ENCODE data around the gene RABGAP1. TPM values are rescaled to one million over a fixed set of nuclear protein-coding genes. Genes with fewer than 3 reads are reported as not detected.

Gene RABGAP1
- total and polyA plus RNA-seq, 4 donors: 3.8 to 25.7 (median 10.5) TPM

DNA sequence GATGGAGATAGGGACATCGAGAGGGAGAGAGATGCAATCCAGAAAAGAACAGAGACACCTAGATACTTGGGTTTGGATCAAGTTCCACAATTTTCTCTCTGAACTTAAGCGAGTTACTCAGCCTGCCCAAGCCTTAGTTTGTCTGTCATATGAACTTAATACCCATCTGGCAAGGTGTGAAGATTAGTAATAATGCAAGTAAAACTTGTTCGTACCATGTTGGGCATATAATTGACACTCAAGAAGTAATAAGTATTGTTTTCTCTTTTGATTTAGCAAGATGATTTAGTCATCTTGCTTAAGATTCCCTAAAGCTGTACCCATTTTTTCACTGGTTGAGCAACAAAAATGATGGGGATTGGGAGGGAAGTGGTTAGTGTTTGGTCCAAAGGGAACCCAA is 7.5 kb downstream of the RABGAP1 start:
- Histone ChIP-seq H3K27me3 (ENCODE audit: control insufficient read depth in 4 of 4, insufficient read depth in 4 of 4, low read length in 3 of 4) (no peaks in the 10 kb centered on the region), H3K27ac (ENCODE audit: low read depth in 1 of 2, low read length in 2 of 2) (no peak overlapping the region), H3K36me3 (ENCODE audit: control insufficient read depth in 4 of 4, insufficient read depth in 3 of 4, low read depth in 1 of 4, low read length in 3 of 4) (peaks cover 0 to 7% (median 0%) of the 10 kb centered on the region in 4 donors), H3K4me1 (ENCODE audit: control insufficient read depth in 4 of 4, insufficient read depth in 4 of 4, low read length in 3 of 4) (peaks cover 0 to 16% (median 1%) of the 10 kb centered on the region in 4 donors), H3K9me3 (ENCODE audit: control insufficient read depth in 4 of 4, low read length in 3 of 4) (no peaks in the 10 kb centered on the region), H3K9ac (ENCODE audit: low read depth in 1 of 2, low read length in 2 of 2) (no peak overlapping the region), H3K4me3 (ENCODE audit: low read depth in 1 of 3, low read length in 3 of 3) (no peak overlapping the region)
- DNase-seq (ENCODE audit: low spot score): no peak
- 90% methylated on average over 3 of the region's 3 CpGs for WGBS
- TF ChIP-seq TAF1 (conservative IDR thresholded peaks at IDR 0.05) (no peak), EGR1 (IDR thresholded peaks at IDR 0.05; ENCODE audit: low read depth in 2 of 2) (no peak), SP1 (IDR thresholded peaks at IDR 0.05) (no peak), CTCF (IDR thresholded peaks at IDR 0.05; ENCODE audit: low read depth, low read length, missing input control) (no peak), HNF4A (conservative IDR thresholded peaks at IDR 0.05) (no peak), RXRA (IDR thresholded peaks at IDR 0.05) (no peak), FOXA2 (IDR thresholded peaks at IDR 0.05) (no peak), FOXA1 (IDR thresholded peaks at IDR 0.05) (no peak), HNF4G (IDR thresholded peaks at IDR 0.05) (no peak), YY1 (IDR thresholded peaks at IDR 0.05) (no peak), GABPA (IDR thresholded peaks at IDR 0.05 in 1 of 2, conservative IDR thresholded peaks at IDR 0.05 in 1 of 2) (no peak), JUND (IDR thresholded peaks at IDR 0.05) (no peak), REST (IDR thresholded peaks at IDR 0.05) (no peak), RAD21 (IDR thresholded peaks at IDR 0.05) (no peak)

GRCh38 chr9:122949696-122950095 is 8.9 kb downstream of the RABGAP1 start:
- Histone ChIP-seq H3K4me3 (ENCODE audit: low read depth in 1 of 3, low read length in 3 of 3) (no peak overlapping the region), H3K9ac (ENCODE audit: low read depth in 1 of 2, low read length in 2 of 2) (no peak overlapping the region), H3K9me3 (ENCODE audit: control insufficient read depth in 4 of 4, low read length in 3 of 4) (no peaks in the 10 kb centered on the region), H3K27me3 (ENCODE audit: control insufficient read depth in 4 of 4, insufficient read depth in 4 of 4, low read length in 3 of 4) (no peaks in the 10 kb centered on the region), H3K27ac (ENCODE audit: low read depth in 1 of 2, low read length in 2 of 2) (no peak overlapping the region), H3K4me1 (ENCODE audit: control insufficient read depth in 4 of 4, insufficient read depth in 4 of 4, low read length in 3 of 4) (peaks cover 0 to 15% (median 2%) of the 10 kb centered on the region in 4 donors), H3K36me3 (ENCODE audit: control insufficient read depth in 4 of 4, insufficient read depth in 3 of 4, low read depth in 1 of 4, low read length in 3 of 4) (peaks cover 0 to 5% (median 0%) of the 10 kb centered on the region in 4 donors)
- whole genome bisulfite sequencing: 96% methylated on average over 1 of the region's 1 CpG
- DNase-seq (ENCODE audit: low spot score): no peak
- TF ChIP-seq TAF1 (conservative IDR thresholded peaks at IDR 0.05) (no peak), MAX (IDR thresholded peaks at IDR 0.05) (no peak), REST (IDR thresholded peaks at IDR 0.05) (no peak), JUND (IDR thresholded peaks at IDR 0.05) (no peak)
